SJCRH30 (cell line): ENCODE measurements around the gene MGMT. TPM values are rescaled to one million over a fixed set of nuclear protein-coding genes. Genes with fewer than 3 reads are reported as not detected.
A peak's percentile ranks its signal among the peaks of the same experiment; 100 is the strongest.

Experiments used
- DNase-seq, 2 experiments: peaks; one replicate each; pipeline ENCODE4 v3.0.0-alpha.2; 2015 to 2020
- H3K27ac ChIP-seq: fragments of 250-450 bp; sonication (Bioruptor Pico); 2 replicates; pipeline ENCODE4 v1.5.1; 2020; ENCODE audit warnings: mild to moderate bottlenecking, moderate library complexity
- H3K27me3 ChIP-seq: fragments of 250-450 bp; sonication (Bioruptor Pico); 2 replicates; pipeline ENCODE4 v1.5.1; 2020; ENCODE audit warnings: mild to moderate bottlenecking, moderate library complexity
- H3K36me3 ChIP-seq: fragments of 250-450 bp; sonication (Bioruptor Pico); 2 replicates; pipeline ENCODE4 v1.5.1; 2020; ENCODE audit warnings: mild to moderate bottlenecking, moderate library complexity
- H3K4me1 ChIP-seq: fragments of 250-450 bp; sonication (Bioruptor Pico); 2 replicates; pipeline ENCODE4 v1.5.1; 2020; ENCODE audit warnings: mild to moderate bottlenecking, moderate library complexity
- H3K4me3 ChIP-seq: fragments of 250-450 bp; sonication (Bioruptor Pico); 2 replicates; pipeline ENCODE4 v1.5.1; 2020; ENCODE audit warnings: mild to moderate bottlenecking, moderate library complexity
- H3K9me3 ChIP-seq: fragments of 250-450 bp; sonication (Bioruptor Pico); replicated peaks from 2 replicates; pipeline ENCODE4 v1.5.1; 2020; ENCODE audit warnings: mild to moderate bottlenecking, moderate library complexity
- total RNA-seq: library from RNA; depleted of rRNA; stranded (reverse); fragments of >200 nt; shearing (Covaris generic); gene quantifications from 2 replicates; pipeline ENCODE4 v1.2.3, GENCODE V29; 2014

MGMT gene
- total RNA-seq, 1 experiment from 2014 or later: 1.5 TPM

DNA sequence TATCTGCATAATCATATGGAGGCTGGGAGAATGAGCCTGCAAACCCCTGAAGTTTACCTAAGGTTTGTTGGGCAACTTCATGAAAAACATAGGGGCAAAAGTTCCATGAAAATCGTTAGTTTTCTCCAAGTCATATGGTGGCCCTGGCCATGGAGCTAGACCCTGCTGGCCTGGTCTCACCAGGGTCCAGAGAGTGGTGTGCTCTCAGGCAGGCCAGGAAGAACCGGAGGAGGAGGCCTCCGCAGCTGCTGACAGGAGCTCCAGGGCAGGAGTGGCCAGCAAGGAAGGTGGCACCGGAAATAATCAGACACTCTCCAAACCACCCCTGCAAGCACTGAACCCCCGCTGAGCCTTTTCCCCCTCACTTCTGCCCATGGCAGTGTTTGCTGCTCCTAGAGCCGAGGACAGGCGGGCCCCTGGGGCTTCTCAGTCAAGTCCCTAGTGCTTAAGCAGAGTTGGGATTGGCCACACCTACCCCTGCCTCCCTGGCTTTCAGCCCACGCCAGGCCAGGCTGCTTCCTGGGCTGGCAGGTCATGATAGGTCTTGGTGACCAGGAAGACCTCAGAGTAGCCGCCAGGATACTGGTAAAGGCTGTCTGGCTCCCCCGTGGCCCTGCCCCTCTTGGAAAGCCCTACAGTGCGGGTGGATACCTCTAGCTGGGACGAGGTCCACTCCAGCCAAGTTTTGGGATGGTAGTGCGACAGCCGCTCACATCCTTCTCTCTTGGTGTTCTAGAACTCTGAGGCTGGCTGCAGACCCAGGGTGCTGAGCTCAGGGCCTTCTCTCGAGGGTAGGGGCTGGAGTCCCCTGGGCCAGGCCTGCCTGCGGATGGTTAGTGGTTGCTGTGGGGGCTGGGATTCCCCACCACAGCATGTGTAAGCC, 242.8 kb downstream of the MGMT start:
- H3K27me3 ChIP-seq: no peaks in the 10 kb centered on the region
- no peak overlapping the region for H3K4me3 ChIP-seq
- no peak overlapping the region for H3K27ac ChIP-seq
- H3K36me3 ChIP-seq: no peaks in the 10 kb centered on the region
- DNase-seq: peak in 1 of 2 experiments; percentile 5
- H3K9me3 ChIP-seq: no peaks in the 10 kb centered on the region
- no peaks in the 10 kb centered on the region for H3K4me1 ChIP-seq

DNA sequence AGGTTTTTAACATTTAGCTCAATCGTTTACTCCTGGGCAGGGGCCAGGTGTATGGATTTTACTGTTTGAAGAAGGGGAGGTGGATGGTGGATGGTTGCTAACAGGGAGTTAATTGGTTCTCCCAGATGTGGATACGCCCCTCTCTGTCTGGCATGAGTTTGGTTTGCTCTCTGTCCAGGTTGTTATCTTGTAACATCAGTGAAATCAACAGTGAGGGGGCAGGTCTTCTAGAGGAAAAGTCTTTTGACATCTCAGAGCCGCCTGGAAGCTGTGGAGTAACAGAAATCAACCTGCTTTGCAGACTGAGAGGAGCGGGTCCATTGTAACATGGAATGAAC, 243.4 kb downstream of the MGMT start:
- no peaks in the 10 kb centered on the region for H3K36me3 ChIP-seq
- H3K27ac ChIP-seq: no peak overlapping the region
- H3K27me3 ChIP-seq: no peaks in the 10 kb centered on the region
- DNase-seq: no peak
- H3K4me3 ChIP-seq: no peak overlapping the region
- no peaks in the 10 kb centered on the region for H3K4me1 ChIP-seq
- H3K9me3 ChIP-seq: no peaks in the 10 kb centered on the region

DNA sequence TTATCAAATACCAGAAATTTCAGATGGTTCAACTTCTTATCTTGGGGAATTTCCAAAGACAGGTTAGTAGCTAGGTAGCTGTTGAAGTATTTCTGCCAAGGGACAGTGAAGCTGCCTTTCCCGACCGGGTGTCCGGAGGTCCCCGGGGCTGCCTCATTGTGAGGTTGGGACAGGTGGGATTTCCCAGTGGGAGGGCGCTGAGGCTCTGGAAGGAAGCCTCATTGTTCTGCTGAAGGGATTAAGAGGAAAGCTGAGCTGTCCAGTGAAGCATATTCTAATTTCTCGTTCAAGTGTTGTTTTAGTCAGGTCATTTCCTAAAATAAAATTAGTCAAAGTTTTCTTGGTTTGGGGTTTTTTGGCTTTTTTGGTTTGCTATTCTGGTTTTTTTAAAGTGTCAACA, 244.2 kb downstream of the MGMT start:
- no peaks in the 10 kb centered on the region for H3K4me1 ChIP-seq
- H3K27me3 ChIP-seq: no peaks in the 10 kb centered on the region
- no peaks in the 10 kb centered on the region for H3K9me3 ChIP-seq
- peak; percentile 16 to 25 for DNase-seq
- H3K4me3 ChIP-seq: no peak overlapping the region
- H3K27ac ChIP-seq: no peak overlapping the region
- H3K36me3 ChIP-seq: no peaks in the 10 kb centered on the region

DNA sequence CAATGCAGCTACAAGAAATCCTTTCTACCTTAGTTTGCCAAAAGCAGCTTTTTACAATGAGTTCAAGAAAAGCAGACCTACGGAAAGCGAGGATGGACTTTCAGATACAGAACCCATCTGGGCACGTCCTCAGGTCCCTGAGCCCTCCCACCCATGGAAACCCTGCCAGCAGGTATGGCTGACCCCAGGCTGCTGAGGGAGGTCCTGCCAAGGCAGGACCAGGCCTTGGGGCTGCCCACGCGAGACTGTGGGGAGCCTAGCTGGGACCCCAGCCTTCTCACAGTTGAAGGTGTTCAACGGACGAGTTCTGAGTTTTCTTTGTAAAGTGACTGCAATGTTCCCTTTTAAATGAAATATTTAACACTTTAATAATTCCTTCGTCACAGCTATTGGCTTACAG, 245.0 kb downstream of the MGMT start:
- Histone ChIP-seq H3K4me3 (no peak overlapping the region), H3K36me3 (no peaks in the 10 kb centered on the region), H3K9me3 (no peaks in the 10 kb centered on the region), H3K4me1 (no peaks in the 10 kb centered on the region), H3K27me3 (no peaks in the 10 kb centered on the region), H3K27ac (no peak overlapping the region)
- DNase-seq: no peak

DNA sequence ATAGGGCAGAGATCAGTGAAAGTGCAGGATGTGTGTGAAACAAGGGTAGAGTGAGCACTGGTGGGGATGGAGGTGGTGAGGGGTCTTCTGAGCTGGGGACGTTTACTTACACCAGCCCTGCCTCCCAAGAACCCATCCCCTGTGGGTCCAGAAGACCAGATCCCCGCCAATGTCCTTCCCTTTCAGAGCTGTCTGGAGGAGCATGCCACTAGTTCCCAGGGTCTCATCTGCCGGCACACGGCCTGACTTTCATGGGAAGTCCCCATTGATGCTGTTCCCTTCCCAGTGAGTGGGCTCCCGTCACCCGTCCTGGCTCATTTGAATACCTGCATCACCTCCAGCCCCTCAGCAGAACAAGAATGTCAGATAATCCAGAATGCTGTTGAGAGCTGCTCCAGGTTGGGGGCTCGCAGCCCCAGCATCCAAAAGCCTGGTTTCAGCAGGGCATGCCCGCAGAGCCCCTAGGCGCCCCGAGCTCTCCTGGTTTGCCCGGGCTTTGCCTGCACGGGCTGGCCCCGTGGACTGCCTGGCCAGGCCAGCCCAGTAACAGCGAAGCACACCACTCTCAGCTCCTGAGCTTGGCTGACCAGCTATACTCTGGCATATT, 246.7 kb downstream of the MGMT start:
- Histone ChIP-seq H3K27ac (no peak overlapping the region), H3K27me3 (no peaks in the 10 kb centered on the region), H3K9me3 (no peaks in the 10 kb centered on the region), H3K36me3 (no peaks in the 10 kb centered on the region), H3K4me3 (no peak overlapping the region), H3K4me1 (no peaks in the 10 kb centered on the region)
- no peak for DNase-seq

DNA sequence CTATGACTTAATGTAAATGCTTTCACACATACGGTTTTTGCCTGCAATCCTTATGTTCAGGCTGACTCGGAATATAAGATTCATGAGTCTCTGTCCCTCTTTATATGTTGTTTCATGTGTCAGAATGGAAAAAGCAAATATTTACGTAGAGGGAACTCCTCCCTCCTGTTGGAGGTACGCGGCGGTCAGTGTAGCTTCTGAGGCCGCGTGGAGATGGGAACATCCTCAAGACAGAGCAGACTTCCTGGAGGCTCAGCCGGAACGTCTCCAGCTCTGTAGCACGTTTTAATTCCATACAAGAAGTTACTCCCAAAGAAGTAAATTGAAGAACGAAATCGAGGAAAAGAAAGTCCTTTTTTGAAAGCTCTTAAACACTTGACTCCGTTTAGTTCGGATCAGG, 248.8 kb downstream of the MGMT start:
- Histone ChIP-seq H3K4me1 (no peaks in the 10 kb centered on the region), H3K4me3 (no peak overlapping the region), H3K27me3 (no peaks in the 10 kb centered on the region), H3K36me3 (no peaks in the 10 kb centered on the region), H3K27ac (no peak overlapping the region), H3K9me3 (no peaks in the 10 kb centered on the region)
- DNase-seq: no peak

DNA sequence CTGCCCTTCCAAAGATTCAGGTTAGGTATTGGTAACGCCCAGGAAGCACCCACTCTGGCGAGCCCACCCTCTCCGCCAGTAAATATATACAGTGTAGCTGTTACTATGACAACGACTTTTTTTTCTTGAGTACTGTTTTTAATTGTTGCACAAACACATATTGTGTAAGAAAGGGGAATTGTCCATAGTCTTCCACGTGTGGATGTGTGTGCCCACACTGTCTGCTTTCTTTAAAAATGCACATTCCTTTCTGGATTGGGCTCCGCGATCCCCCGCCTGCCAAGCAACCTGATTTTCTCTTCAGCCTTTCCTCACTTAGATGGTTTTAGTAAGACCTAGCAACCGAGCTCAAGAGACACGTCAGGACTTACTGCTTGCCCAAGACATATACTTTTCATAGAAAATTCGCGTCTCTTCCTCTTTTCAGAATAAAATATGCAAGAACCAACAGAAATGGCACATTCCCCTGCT, 249.2 kb downstream of the MGMT start:
- Histone ChIP-seq H3K27me3 (no peaks in the 10 kb centered on the region), H3K4me1 (no peaks in the 10 kb centered on the region), H3K9me3 (no peaks in the 10 kb centered on the region), H3K27ac (no peak overlapping the region), H3K4me3 (no peak overlapping the region), H3K36me3 (no peaks in the 10 kb centered on the region)
- no peak for DNase-seq

DNA sequence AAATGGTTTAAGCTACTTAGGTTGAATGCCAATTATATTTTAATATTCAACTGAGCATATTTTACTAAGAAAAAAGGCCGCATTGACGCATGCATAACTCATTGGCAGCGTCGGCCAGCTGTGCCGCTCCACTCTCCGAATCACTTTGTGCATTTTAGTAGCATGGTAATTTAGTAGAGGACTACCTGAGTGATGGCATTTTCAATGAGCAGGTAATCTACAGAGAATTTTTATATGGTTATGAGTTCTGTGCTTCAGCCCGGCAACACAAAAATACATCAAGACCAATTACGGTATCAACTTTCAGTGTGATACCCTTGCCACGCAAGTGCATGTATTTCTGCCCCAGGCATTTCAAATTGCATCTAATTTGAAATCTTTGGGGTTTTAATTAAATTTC, 249.8 kb downstream of the MGMT start:
- Histone ChIP-seq H3K9me3 (no peaks in the 10 kb centered on the region), H3K27ac (no peak overlapping the region), H3K27me3 (no peaks in the 10 kb centered on the region), H3K4me1 (no peaks in the 10 kb centered on the region), H3K4me3 (no peak overlapping the region), H3K36me3 (no peaks in the 10 kb centered on the region)
- no peak for DNase-seq

DNA sequence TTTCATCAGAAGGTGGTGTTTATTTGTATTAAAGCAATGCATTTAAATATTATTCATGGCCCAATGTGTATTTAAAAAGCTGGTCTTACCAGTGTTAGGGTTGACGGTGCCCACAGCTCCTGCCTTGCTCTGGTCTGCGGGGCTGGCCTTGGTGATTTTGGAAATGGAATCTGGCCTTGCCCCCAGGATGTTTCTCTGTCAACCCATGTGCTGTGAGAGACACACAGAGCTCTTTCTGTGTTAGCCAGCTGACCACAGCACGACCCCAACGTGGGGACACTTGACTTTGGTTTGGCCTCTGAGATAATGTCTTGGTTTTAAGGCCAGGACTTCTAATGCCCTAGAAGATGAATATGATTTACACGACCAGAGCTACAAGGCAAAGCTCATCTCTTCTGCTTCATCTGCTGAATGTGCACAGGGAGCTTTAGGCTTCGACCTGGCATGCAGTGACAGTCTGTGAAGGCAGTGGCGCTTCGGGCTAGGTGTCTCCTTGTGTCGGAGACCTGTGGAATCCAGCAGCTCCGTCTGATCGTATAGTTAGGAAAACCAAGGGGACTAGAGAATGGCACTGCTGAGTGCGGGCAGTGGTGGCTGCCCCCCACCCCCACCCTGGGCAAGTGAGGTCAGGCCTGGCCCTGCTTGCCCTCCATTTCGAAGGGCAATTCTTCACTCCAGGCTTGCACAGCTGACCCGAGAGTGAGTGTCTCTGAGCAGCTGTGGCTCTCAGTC, 250.9 kb downstream of the MGMT start:
- H3K27me3 ChIP-seq: no peaks in the 10 kb centered on the region
- no peak overlapping the region for H3K4me3 ChIP-seq
- DNase-seq: no peak
- no peak overlapping the region for H3K27ac ChIP-seq
- H3K36me3 ChIP-seq: no peaks in the 10 kb centered on the region
- H3K4me1 ChIP-seq: no peaks in the 10 kb centered on the region
- H3K9me3 ChIP-seq: no peaks in the 10 kb centered on the region

DNA sequence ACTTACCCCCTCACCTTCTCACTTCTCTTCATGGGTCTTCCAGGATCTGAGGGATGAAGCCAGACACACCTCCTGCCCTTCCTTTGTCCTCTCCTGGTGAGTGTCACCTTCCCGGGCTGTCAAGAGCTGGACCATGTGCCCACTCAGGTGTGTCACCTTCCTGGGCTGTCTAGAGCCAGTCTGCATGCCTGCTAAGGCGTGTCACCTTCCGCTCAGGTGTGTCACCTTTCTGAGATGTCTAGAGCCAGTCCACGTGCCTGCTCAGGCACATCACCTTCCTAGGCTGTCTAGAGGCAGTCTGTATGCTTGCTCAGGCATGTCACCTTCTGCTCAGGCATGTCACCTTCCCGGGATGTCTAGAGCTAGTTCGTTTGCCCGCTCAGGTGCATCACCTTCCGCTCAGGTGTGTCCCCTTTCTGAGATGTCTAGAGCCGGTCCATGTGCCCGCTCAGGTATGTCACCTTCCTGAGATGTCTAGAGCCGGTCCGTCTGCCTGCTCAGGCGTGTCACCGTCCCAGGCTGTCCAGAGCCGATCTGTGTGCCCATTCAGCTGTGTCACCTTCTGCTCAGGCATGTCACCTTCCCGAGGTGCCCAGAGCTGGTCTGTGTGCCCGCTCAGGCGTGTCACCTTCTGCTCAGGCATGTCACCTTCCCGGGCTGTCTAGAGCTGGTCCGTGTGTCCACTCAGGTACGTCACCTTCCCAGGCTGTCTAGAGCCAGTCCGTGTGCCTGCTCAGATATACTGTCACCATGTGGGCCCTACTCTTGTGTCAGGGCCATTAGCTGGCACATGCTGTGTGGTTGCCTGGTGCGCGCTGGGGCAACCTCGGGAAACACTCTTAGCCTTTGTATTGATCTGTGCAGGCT, 251.7 kb downstream of the MGMT start:
- no peaks in the 10 kb centered on the region for H3K27me3 ChIP-seq
- no peak for DNase-seq
- no peaks in the 10 kb centered on the region for H3K4me1 ChIP-seq
- H3K36me3 ChIP-seq: no peaks in the 10 kb centered on the region
- H3K9me3 ChIP-seq: no peaks in the 10 kb centered on the region
- H3K27ac ChIP-seq: no peak overlapping the region
- H3K4me3 ChIP-seq: no peak overlapping the region

DNA sequence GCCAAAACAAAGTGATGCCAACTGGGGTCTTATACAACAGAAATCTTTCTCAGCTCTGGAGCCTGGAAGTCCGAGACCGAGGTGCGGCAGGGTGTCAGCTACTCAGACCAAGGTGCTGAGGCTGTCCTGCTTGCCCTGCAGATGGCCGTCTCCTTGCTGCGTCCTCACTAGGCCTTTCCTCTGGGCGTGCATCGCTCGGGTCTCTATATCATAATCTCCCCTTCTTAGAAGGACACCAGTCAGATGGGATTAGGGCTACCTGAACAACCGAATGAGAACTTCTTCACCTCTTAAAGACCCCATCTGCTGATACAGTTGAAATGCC, 252.3 kb downstream of the MGMT start:
- H3K9me3 ChIP-seq: no peaks in the 10 kb centered on the region
- no peak overlapping the region for H3K4me3 ChIP-seq
- no peaks in the 10 kb centered on the region for H3K4me1 ChIP-seq
- DNase-seq: no peak
- no peaks in the 10 kb centered on the region for H3K36me3 ChIP-seq
- no peak overlapping the region for H3K27ac ChIP-seq
- H3K27me3 ChIP-seq: no peaks in the 10 kb centered on the region

DNA sequence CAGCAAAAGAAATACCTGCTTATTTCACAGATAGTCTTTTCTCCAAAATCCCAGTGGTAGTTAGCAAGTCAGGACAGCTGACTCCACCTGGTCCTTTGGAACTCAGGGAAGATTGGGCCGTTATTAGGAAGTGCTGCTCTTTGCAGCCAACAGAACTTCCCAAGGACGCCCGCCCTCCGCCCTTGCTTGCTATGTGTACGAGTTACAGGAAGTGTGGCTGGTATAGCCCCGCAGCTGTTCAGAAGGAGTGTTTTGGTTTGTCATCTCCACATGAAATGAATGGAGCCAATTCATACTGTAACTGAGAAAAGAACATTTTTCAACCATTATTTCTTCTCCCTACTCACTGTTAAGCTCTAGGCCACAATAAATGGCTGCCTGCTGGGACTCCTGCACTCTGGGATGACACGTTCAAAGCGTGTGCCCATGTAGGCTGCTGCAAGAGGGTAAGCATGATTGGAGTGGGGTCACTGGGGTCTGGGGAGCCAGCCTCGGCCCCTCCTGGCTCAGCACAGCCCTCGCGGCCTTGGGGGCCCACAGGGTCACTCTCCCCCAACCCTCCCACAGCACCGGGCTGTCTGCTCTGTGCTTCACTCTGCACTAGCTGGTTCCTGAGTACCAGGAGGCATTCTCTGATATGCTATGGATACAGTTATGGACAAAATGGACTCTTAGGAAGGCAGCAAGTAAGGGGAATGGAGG, 253.0 kb downstream of the MGMT start:
- Histone ChIP-seq H3K27ac (no peak overlapping the region), H3K4me3 (no peak overlapping the region)
- DNase-seq: peak; percentile 20 to 31

DNA sequence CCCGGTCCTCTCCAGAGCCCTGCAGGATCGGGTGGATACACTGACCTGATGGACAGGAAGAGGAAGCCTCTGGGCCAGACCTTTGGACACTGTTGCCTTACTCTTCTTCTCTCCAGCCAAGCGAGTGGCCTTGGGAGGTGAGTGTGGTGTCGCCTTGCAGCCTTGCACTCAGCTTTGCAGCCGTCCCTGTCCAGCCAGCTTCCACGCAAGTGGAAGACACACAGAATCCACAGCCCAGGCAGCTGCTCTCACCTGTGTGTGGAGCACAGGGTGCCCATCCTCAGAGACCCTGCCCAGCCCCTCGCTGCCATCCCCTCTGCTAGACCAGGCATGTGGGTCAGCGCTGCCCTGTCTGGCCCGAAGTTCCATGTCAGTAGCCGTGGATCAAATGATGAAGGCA, 258.0 kb downstream of the MGMT start:
- Histone ChIP-seq H3K9me3 (no peaks in the 10 kb centered on the region), H3K27ac (no peak overlapping the region), H3K4me3 (no peak overlapping the region), H3K27me3 (no peaks in the 10 kb centered on the region), H3K4me1 (no peaks in the 10 kb centered on the region), H3K36me3 (no peaks in the 10 kb centered on the region)
- DNase-seq: no peak

More for the DNA sequence above, 253.0 kb downstream of the MGMT start:
- Histone ChIP-seq H3K27me3 (no peaks in the 10 kb centered on the region), H3K4me1 (no peaks in the 10 kb centered on the region), H3K9me3 (no peaks in the 10 kb centered on the region), H3K36me3 (no peaks in the 10 kb centered on the region)

DNA sequence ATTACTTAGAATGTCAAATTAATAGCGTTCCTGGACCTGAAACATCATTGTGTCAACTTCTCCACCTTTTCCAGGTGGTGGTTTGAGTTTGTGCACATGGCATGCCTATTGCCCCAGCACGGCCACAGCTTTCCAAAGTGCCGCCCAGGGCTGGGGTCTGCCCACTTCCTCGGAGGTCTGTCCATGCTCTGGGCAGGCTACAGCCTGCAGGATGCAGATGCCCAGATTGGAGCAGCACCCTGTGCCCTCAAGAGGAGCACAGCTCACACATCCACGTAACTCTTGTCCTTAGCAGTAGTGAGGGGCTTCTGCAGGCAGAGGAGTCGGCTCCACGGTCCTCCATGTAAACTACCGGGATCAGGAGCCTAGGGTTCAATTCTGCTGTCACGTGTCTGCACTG, 258.4 kb downstream of the MGMT start:
- Histone ChIP-seq H3K27ac (no peak overlapping the region), H3K36me3 (no peaks in the 10 kb centered on the region)
- no peak for DNase-seq

More for the DNA sequence above, 258.4 kb downstream of the MGMT start:
- H3K9me3 ChIP-seq: no peaks in the 10 kb centered on the region
- H3K27me3 ChIP-seq: no peaks in the 10 kb centered on the region
- no peak overlapping the region for H3K4me3 ChIP-seq
- no peaks in the 10 kb centered on the region for H3K4me1 ChIP-seq
